Ectodermal cell (in vitro differentiated cells): ENCODE measurements around the gene OAT.

Experiments used
- H3K27ac ChIP-seq: 2 replicates; pipeline ENCODE4 v1.7.0; 2013; ENCODE audit warnings: mild to moderate bottlenecking, low read depth, low read length; ENCODE audit not compliant: insufficient read depth, poor library complexity, severe bottlenecking
- H3K27me3 ChIP-seq: 2 replicates; pipeline ENCODE4 v1.7.0; 2013; ENCODE audit warnings: mild to moderate bottlenecking, low read length; ENCODE audit not compliant: insufficient read depth, control insufficient read depth, poor library complexity, severe bottlenecking
- H3K36me3 ChIP-seq: one replicate; pipeline ENCODE4 v1.7.0; 2013; ENCODE audit warnings: low read length; ENCODE audit not compliant: control insufficient read depth, insufficient read depth
- H3K4me1 ChIP-seq: one replicate; pipeline ENCODE4 v1.7.0; 2013; ENCODE audit warnings: low read length; ENCODE audit not compliant: control insufficient read depth, insufficient read depth
- H3K4me3 ChIP-seq: 2 replicates; pipeline ENCODE4 v1.7.0; 2013; ENCODE audit warnings: low read depth, low read length, control low read depth; ENCODE audit not compliant: insufficient read depth
- H3K9me3 ChIP-seq: 2 replicates; pipeline ENCODE4 v1.7.0; 2013; ENCODE audit warnings: mild to moderate bottlenecking, low read length, moderate library complexity; ENCODE audit not compliant: control insufficient read depth
- WGBS, 2 experiments: methylation state at CpG; one replicate each; pipeline ENCODE4 v1.1.7; 2013; ENCODE audit warnings: missing lambda C conversion rate in 2 of 2; 5-methylcytosine and 5-hydroxymethylcytosine counted together

The OAT gene

DNA sequence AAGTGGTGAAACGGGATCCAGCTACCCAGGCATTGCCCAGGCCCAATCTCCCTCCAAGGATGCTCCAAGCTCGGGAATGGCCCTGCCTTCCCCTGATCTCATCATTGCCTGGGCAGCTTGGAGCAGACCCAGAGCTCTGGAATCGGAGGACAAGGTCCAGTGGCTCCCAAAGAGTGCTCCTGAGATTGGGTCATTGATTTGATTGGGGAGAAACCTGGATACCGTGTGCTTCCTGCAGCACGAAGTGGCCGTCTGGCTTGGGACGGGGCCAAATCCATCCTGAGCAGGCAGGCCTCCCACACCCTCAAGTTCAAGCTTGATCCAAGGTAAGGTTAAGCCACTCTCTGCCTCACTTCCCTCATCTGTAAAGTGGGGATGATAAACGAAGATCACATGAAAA is 69.9 kb downstream of the OAT start:
- Histone ChIP-seq H3K9me3 (no peaks in the 10 kb centered on the region), H3K27ac (no peak overlapping the region), H3K4me1 (peaks cover 2% of the 10 kb centered on the region), H3K4me3 (no peak overlapping the region), H3K36me3 (no peaks in the 10 kb centered on the region), H3K27me3 (no peaks in the 10 kb centered on the region)
- 81 to 83% methylated on average over 8 of the region's 8 CpGs for WGBS, 2 experiments

DNA sequence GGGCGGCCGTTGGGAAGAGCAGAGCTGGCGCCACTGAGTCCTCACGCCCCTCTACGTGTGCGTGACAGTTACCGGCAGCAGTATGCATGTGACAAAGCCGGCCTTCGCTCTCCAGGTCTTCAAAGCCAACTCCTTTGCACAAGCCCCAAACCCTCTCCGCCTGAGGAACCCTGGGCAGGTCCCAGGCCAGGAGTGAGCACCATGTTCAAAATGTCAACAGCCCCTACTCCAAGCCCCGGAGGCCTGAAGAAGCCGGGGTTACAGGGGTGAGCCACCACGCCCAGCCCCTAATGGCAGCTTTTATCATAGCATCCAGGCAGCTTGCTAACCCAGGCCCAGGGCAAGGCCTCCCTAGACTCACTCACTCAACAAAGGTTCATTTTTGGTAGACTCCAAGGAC is 70.8 kb downstream of the OAT start:
- Histone ChIP-seq H3K4me1 (no peaks in the 10 kb centered on the region), H3K9me3 (no peaks in the 10 kb centered on the region), H3K4me3 (no peak overlapping the region), H3K27ac (no peak overlapping the region), H3K27me3 (no peaks in the 10 kb centered on the region), H3K36me3 (no peaks in the 10 kb centered on the region)
- WGBS, 2 experiments, result 92 to 93% methylated on average over 13 of the region's 13 CpGs
